Spleen (tissue), 13 donors: ENCODE data around the gene TBC1D10B. TPM values are rescaled to one million over a fixed set of nuclear protein-coding genes. Genes with fewer than 3 reads are reported as not detected.
A peak's percentile ranks its signal among the peaks of the same experiment; 100 is the strongest.

Experiments
- DNase-seq: peaks from one replicate; pipeline ENCODE4 v3.0.0-alpha.2; 2020
- H3K27ac ChIP-seq, 8 donors: fragments of 200-600 bp; sonication (generic) in 7 of 8; 1 replicate in 4 of 8; 2 replicates in 4 of 8; pipeline versions ENCODE4 v1.5.0 to v1.8.0; 2016 to 2021; ENCODE audit warnings: inconsistent platforms in 4 of 8, mild to moderate bottlenecking in 4 of 8, moderate library complexity in 1 of 8
- H3K27me3 ChIP-seq, 7 donors: fragments of 200-600 bp; sonication (generic) in 6 of 7; replicated peaks in 1 of 7; 1 replicate in 4 of 7; 2 replicates in 3 of 7; pipeline versions ENCODE4 v1.5.0 to v1.8.0; 2016 to 2021; ENCODE audit warnings: inconsistent platforms in 3 of 7, mild to moderate bottlenecking in 1 of 7
- H3K36me3 ChIP-seq, 6 donors: fragments of 200-600 bp; sonication (generic) in 5 of 6; 1 replicate in 4 of 6; 2 replicates in 2 of 6; pipeline versions ENCODE4 v1.5.0 to v1.8.0; 2016 to 2021; ENCODE audit warnings: inconsistent platforms in 2 of 6
- H3K4me1 ChIP-seq, 6 donors: fragments of 200-600 bp; sonication (generic) in 5 of 6; 1 replicate in 3 of 6; 2 replicates in 3 of 6; pipeline versions ENCODE4 v1.5.0 to v1.8.0; 2016 to 2021; ENCODE audit warnings: inconsistent platforms in 3 of 6
- H3K4me3 ChIP-seq, 8 donors: fragments of 200-600 bp; sonication (generic) in 7 of 8; 1 replicate in 4 of 8; 2 replicates in 4 of 8; pipeline versions ENCODE4 v1.5.0 to v1.8.0; 2016 to 2021; ENCODE audit warnings: inconsistent platforms in 4 of 8, mild to moderate bottlenecking in 4 of 8, moderate library complexity in 2 of 8
- H3K9me3 ChIP-seq, 8 donors: fragments of 200-600 bp; sonication (generic) in 7 of 8; 1 replicate in 4 of 8; 2 replicates in 4 of 8; pipeline versions ENCODE4 v1.5.0 to v1.8.0; 2016 to 2021; ENCODE audit warnings: inconsistent platforms in 4 of 8
- CTCF ChIP-seq, 11 experiments: fragments of 200-600 bp in 7 of 11; fragments of 450-650 bp in 4 of 11; sonication (generic) in 4 of 11; IDR thresholded peaks in 8 of 11; conservative IDR thresholded peaks in 3 of 11; 1 replicate in 7 of 11; 2 replicates in 4 of 11; pipeline versions ENCODE4 v1.4.0 to v1.8.0; 2016 to 2021; ENCODE audit warnings: antibody characterized with exemption in 11 of 11, inconsistent platforms in 4 of 11, mild to moderate bottlenecking in 1 of 11
- POLR2A ChIP-seq, 3 donors: fragments of 450-650 bp; IDR thresholded peaks; one replicate each; pipeline ENCODE4 v1.5.1; 2017; ENCODE audit warnings: antibody characterized with exemption in 3 of 3, mild to moderate bottlenecking in 1 of 3
- POLR2AphosphoS5 ChIP-seq, 3 donors: sonication (generic); formaldehyde crosslinking; IDR thresholded peaks; one replicate each; pipeline ENCODE4 v1.5.1; 2017; ENCODE audit warnings: antibody characterized with exemption in 3 of 3
- WGBS, 5 donors: extraction: QIAGEN DNeasy Blood & Tissue Kit in 3 of 5; methylation state at CpG; one replicate each; pipeline versions ENCODE4 v1.1.5 to v1.1.7; 2013 to 2018; 5-methylcytosine and 5-hydroxymethylcytosine counted together
- intact Hi-C: fragments of 100-400 bp; cut with DNase I; formaldehyde crosslinking; loops from one replicate; pipeline ENCODE4 v1.15.0; 2023; ENCODE audit warnings: low total_unique reads
- long read RNA-seq, 2 donors: transcript quantifications; one replicate each; lab custom pipeline, GENCODE V29; 2026
- polyA plus RNA-seq, 3 donors: library from polyadenylated mRNA; stranded (reverse); fragments of 200-250 nt; gene quantifications; one replicate each; pipeline ENCODE4 v1.2.1, GENCODE V29; 2013
- total RNA-seq, 7 donors: library from RNA; depleted of rRNA in 3 of 7; stranded (reverse); fragments of >200 nt in 3 of 7; fragmentation: NEBNext Ultra II Directional in 4 of 7; extraction: Animal tissue kit (Norgen Biotek cat#: 25700) in 4 of 7; gene quantifications; one replicate each; pipeline versions ENCODE4 v1.1.0 to v1.2.1, GENCODE V29; 2016 to 2021
- donor health status: healthy with polysubstance abuse.
- donor health status: DM: no; HTN: no; CAD: no; lungs with moderate emphysema.
- donor health status: DM: no; HTN: no; CAD: no.
- donor health status: Bipolar disorder and iron deficiency.
- donor health status: healthy.
- donor health status: DM: no; HTN: no; CAD: no.
- donor health status: DM: yes; HTN: yes; CAD: no.

Gene TBC1D10B
- total RNA-seq (10 to 100 TPM; 32.5 to 50.4 (median 45.8) TPM), polyA plus RNA-seq (10 to 100 TPM; 17.3 to 33.3 (median 22.5) TPM)
- long read RNA-seq, donor 1, partial matches to known transcripts, result 6 of 10 reads
- long read RNA-seq, donor 1, other reads (novel, unspliced or antisense), result 0 of 10 reads
- long read RNA-seq, donor 2, transcript TBC1D10B-201 (9 exons, 3,350 nt), result major isoform, 6 of 8 reads
- long read RNA-seq, donor 2, partial matches to known transcripts, result 0 of 8 reads
- long read RNA-seq, donor 2, other reads (novel, unspliced or antisense), result 0 of 8 reads

- intact Hi-C loops, result no loop called here
- DNase-seq, result peak; percentile 98
Measured at GRCh38 chr16:30370456-30371247, at the start of gene TBC1D10B. TBC1D10B (minus strand) TSS chr16:30370494; CDS start chr16:30370183, 311 bp downstream.

DNA sequence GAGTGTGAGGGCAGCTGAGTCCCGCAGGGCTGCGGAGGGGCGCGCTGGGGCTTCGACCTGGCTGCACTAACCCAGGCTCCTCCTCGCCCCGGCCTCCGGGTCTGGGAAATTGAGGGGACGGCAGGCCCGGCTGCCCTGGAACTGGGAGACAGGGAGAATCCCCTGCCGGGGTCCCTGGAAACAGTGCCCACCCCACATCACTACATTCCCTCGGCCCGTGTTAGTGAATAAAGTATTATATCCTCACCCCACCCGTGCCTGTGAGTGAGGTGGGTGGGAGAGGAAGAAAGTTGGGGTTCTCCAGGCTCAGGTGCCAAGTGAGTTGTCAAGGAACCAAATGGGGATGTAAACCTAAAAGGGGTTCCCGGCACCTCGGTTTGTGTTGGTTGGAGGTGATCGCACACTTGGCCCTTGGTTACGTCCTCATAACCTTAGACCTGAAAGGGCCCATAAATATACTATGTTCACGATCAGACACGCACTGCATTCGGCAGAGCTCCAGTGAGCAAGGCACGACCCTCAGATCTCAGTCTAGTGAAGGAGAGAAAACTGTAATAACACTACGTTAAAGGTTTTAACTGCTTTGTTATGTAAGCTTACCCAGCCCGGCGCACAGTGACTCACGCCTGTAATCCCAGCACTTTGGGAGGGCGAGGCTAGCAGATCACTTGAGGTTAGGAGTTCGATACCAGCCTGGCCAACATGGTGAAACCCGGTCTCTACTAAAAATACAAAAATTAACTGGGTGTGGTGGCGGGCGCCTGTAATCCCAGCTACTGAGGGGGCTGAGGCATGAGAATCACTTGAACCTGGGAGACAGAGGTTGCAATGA lies 48.3 kb upstream of the TBC1D10B start:
- WGBS, 5 donors, result 63 to 67% (median 63%) methylated on average over 31 of the region's 31 CpGs
- Histone ChIP-seq H3K9me3 (no peaks in the 10 kb centered on the region), H3K27ac (peak overlapping the region; percentile 86 to 94 (median 89)), H3K36me3 (peaks cover 0 to 45% (median 26%) of the 10 kb centered on the region in 6 donors), H3K4me1 (peaks cover 4 to 21% (median 16%) of the 10 kb centered on the region in 6 donors), H3K27me3 (no peaks in the 10 kb centered on the region), H3K4me3 (peak overlapping the region; percentile 51 to 77 (median 67))
- no peak for DNase-seq
- no peak for TF ChIP-seq POLR2AphosphoS5 (IDR thresholded peaks at IDR 0.05)
- TF ChIP-seq POLR2A (IDR thresholded peaks at IDR 0.05), result no peak
- TF ChIP-seq CTCF (IDR thresholded peaks at IDR 0.05 in 8 of 11, conservative IDR thresholded peaks at IDR 0.05 in 3 of 11), result no peak
- intact Hi-C loops, result no loop called here

More at GRCh38 chr16:30370456-30371247, at the start of gene TBC1D10B:
- peaks cover 0 to 18% (median 1%) of the 10 kb centered on the region in 6 donors for H3K36me3 ChIP-seq
- H3K4me3 ChIP-seq, result peak within 1 kb of the TSS; percentile 63 to 97 (median 80)
- H3K4me1 ChIP-seq, result peaks cover 20 to 53% (median 42%) of the 10 kb centered on the region in 6 donors
- no peaks in the 10 kb centered on the region for H3K27me3 ChIP-seq
- 0 to 1% (median 1%) methylated on average over 33 to 40 of the region's 40 CpGs for WGBS, 5 donors
- H3K27ac ChIP-seq, result peak within 1 kb of the TSS; percentile 82 to 96 (median 94)
- H3K9me3 ChIP-seq, result no peaks in the 10 kb centered on the region
- TF ChIP-seq POLR2A (IDR thresholded peaks at IDR 0.05) (no peak), POLR2AphosphoS5 (IDR thresholded peaks at IDR 0.05) (peak; percentile 95), CTCF (IDR thresholded peaks at IDR 0.05 in 8 of 11, conservative IDR thresholded peaks at IDR 0.05 in 3 of 11) (peak in 10 of 11 experiments; percentile 26 to 68 (median 56))

DNA sequence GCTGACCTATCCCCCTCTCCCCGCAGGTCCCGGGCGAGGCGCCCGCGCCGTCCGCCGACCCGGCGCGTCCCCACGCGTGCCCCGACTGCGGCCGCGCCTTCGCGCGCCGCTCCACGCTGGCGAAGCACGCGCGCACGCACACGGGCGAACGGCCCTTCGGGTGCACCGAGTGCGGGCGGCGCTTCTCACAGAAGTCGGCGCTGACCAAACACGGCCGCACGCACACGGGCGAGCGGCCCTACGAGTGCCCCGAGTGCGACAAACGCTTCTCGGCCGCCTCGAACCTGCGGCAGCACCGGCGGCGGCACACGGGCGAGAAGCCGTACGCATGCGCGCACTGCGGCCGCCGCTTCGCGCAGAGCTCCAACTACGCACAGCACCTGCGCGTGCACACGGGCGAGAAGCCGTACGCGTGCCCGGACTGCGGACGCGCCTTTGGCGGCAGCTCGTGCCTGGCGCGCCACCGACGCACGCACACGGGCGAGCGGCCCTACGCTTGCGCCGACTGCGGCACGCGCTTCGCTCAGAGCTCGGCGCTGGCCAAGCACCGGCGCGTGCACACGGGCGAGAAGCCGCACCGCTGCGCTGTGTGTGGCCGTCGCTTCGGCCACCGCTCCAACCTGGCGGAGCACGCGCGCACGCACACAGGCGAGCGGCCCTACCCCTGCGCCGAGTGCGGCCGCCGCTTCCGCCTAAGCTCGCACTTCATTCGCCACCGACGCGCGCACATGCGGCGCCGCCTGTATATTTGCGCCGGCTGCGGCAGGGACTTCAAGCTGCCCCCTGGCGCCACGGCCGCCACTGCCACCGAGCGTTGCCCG lies 47.4 kb upstream of the TBC1D10B start:
- DNase-seq, result peak; percentile 98
- Histone ChIP-seq H3K36me3 (peaks cover 0 to 40% (median 17%) of the 10 kb centered on the region in 6 donors), H3K27me3 (no peaks in the 10 kb centered on the region), H3K4me3 (peak overlapping the region; percentile 51 to 77 (median 67)), H3K9me3 (no peaks in the 10 kb centered on the region), H3K4me1 (peaks cover 4 to 21% (median 16%) of the 10 kb centered on the region in 6 donors), H3K27ac (peak overlapping the region; percentile 86 to 94 (median 89))
- 0 to 3% (median 1%) methylated on average over 22 to 140 of the region's 140 CpGs for WGBS, 5 donors
- TF ChIP-seq POLR2AphosphoS5 (IDR thresholded peaks at IDR 0.05), result peak; percentile 90 to 94 (median 91)
- TF ChIP-seq CTCF (IDR thresholded peaks at IDR 0.05 in 8 of 11, conservative IDR thresholded peaks at IDR 0.05 in 3 of 11), result peak in 9 of 11 experiments; percentile 10 to 48 (median 33)
- TF ChIP-seq POLR2A (IDR thresholded peaks at IDR 0.05), result peak in 1 of 3 donors; percentile 24
- intact Hi-C loops, result no loop called here
